ENCODE measurements around the gene PLXNA2. TPM values are rescaled to one million over a fixed set of nuclear protein-coding genes. Genes with fewer than 3 reads are reported as not detected.

Gene PLXNA2
- total and polyA plus RNA-seq, 2 of the 4 experiments (the other 2 are of a cell fraction), result 0.72 to 1.1 TPM

GRCh38 chr1:208165659-208166058 lies 78.5 kb downstream of the PLXNA2 start:
- Histone ChIP-seq H3K9ac (ENCODE audit: low read depth, low read length) (no peak overlapping the region), H2AK5ac (ENCODE audit: low read depth, low read length) (no peak overlapping the region), H3K4ac (ENCODE audit: low read depth, low read length) (no peak overlapping the region), H3K27me3 (ENCODE audit: control insufficient read depth, insufficient read depth, low read length) (no peaks in the 10 kb centered on the region; the same call in 1 of the 2 replicates), H3K9me3 (ENCODE audit: control insufficient read depth, insufficient read depth, low read length) (no peaks in the 10 kb centered on the region), H2AFZ (replicated peaks; ENCODE audit: low read length, poor library complexity) (peak overlapping the region; percentile 18), H3K4me3 (ENCODE audit: insufficient read depth, low read depth, low read length) (no peak overlapping the region), H3K9me1 (ENCODE audit: insufficient read depth, low read length) (peaks cover 5% of the 10 kb centered on the region), H3K14ac (replicated peaks; ENCODE audit: low read depth, low read length) (no peak overlapping the region), H3K23ac (ENCODE audit: low read depth, low read length) (no peak overlapping the region), H3K4me1 (ENCODE audit: control insufficient read depth, insufficient read depth, low read length) (peaks cover 11% of the 10 kb centered on the region), H4K20me1 (ENCODE audit: insufficient read depth, low read length) (no peaks in the 10 kb centered on the region), H2AK9ac (replicated peaks; ENCODE audit: low read depth, low read length, poor library complexity) (no peak overlapping the region), H3K4me2 (ENCODE audit: low read depth, low read length) (no peak overlapping the region), H3K79me1 (ENCODE audit: low read depth in 1 of 2, low read length in 2 of 2) (0 out of 4 replicates have a peak, but pooled peaks cover 0 to 8% of the 10 kb centered on the region in 2 experiments), H3K18ac (ENCODE audit: low read depth, low read length) (no peak overlapping the region), H2BK5ac (ENCODE audit: low read depth, low read length, poor library complexity, severe bottlenecking) (no peak overlapping the region), H4K8ac (ENCODE audit: low read depth in 2 of 2, low read length in 2 of 2) (no peak overlapping the region), H2BK20ac (ENCODE audit: low read depth, low read length) (no peak overlapping the region), H3K56ac (ENCODE audit: extremely low read depth, insufficient read depth, low read length) (no peak overlapping the region), H4K5ac (ENCODE audit: low read depth, low read length) (no peak overlapping the region), H2BK120ac (ENCODE audit: low read depth, low read length) (no peak overlapping the region), H3K27ac (ENCODE audit: insufficient read depth, low read length) (no peak overlapping the region), H4K91ac (ENCODE audit: insufficient read depth, low read depth, low read length) (no peak overlapping the region), H3K36me3 (ENCODE audit: control insufficient read depth, insufficient read depth, low read length) (no peaks in the 10 kb centered on the region), H2BK15ac (ENCODE audit: low read depth, low read length) (no peak overlapping the region)
- WGBS, 2 experiments (ENCODE audit: extremely low coverage in 2 of 2, insufficient read length in 1 of 2), result no CpG with 5 or more reads among the region's 6 CpGs
- in situ Hi-C loops (cut with MboI; ENCODE audit: low sequenced_read_pairs), result no loop called here
- ATAC-seq (ENCODE audit: low read depth) (no peak), DNase-seq (peak; percentile 5)
- BruUV-seq (replicated peaks), result no TSS peak
- intact Hi-C loops (cut with micrococcal nuclease), result no loop called here
- ChIA-PET POLR2A (ENCODE audit: unreplicated experiment) (no interaction called here), CTCF (no interaction called here)
- dilution Hi-C loops (cut with HindIII; ENCODE audit: low sequenced_read_pairs, unreplicated experiment), result no loop called here
- TF ChIP-seq USF2 (IDR thresholded peaks at IDR 0.05; ENCODE audit: low read depth, low read length), result no peak
- no peak for TF ChIP-seq MAFK (IDR thresholded peaks at IDR 0.05; ENCODE audit: low read depth, low read length)
- TF ChIP-seq RFX5 (IDR thresholded peaks at IDR 0.05; ENCODE audit: low read depth, low read length), result no peak
- no peak for TF ChIP-seq CEBPB (IDR thresholded peaks at IDR 0.05; ENCODE audit: low read depth, low read length)
- TF ChIP-seq POLR2A (IDR thresholded peaks at IDR 0.05; ENCODE audit: low read depth, low read length), result no peak
- no peak for TF ChIP-seq RAD21 (IDR thresholded peaks at IDR 0.05; ENCODE audit: low read length)
- no peak for TF ChIP-seq SMC3 (IDR thresholded peaks at IDR 0.05; ENCODE audit: low read depth, low read length)
- TF ChIP-seq MAZ (IDR thresholded peaks at IDR 0.05; ENCODE audit: borderline replicate concordance, low read depth, low read length), result no peak
- TF ChIP-seq FOS (IDR thresholded peaks at IDR 0.05; ENCODE audit: low read depth, low read length), result no peak
- TF ChIP-seq ELK1 (IDR thresholded peaks at IDR 0.05; ENCODE audit: borderline replicate concordance, low read depth, low read length), result no peak
- no peak for TF ChIP-seq MXI1 (IDR thresholded peaks at IDR 0.05; ENCODE audit: borderline replicate concordance, low read depth, low read length)
- TF ChIP-seq NFE2L2 (IDR thresholded peaks at IDR 0.05; ENCODE audit: low read depth, low read length), result no peak
- TF ChIP-seq BHLHE40 (IDR thresholded peaks at IDR 0.05; ENCODE audit: low read depth, low read length), result no peak
- no peak for TF ChIP-seq CHD1 (IDR thresholded peaks at IDR 0.05; ENCODE audit: low read depth, low read length)
